Adrenal gland (tissue), 12 donors: ENCODE results near the gene TP73. TPM values are rescaled to one million over a fixed set of nuclear protein-coding genes. Genes with fewer than 3 reads are reported as not detected.
"Not testable (repeated sequence)": the region's sequence is repeated elsewhere in the genome, so short reads cannot be mapped to it uniquely, and the experiment has no call there.

Source experiments
- DNase-seq, 7 donors: peaks; one replicate each; pipeline ENCODE4 v3.0.0-alpha.2; 2019 to 2020
- H3K27ac ChIP-seq, 5 donors: fragments of 200-600 bp; sonication (generic) in 4 of 5; 1 replicate in 3 of 5; 2 replicates in 2 of 5; pipeline versions ENCODE4 v1.5.1 to v1.8.0; 2016 to 2020; ENCODE audit warnings: mild to moderate bottlenecking in 1 of 5
- H3K27me3 ChIP-seq: fragments of 200-600 bp; 2 replicates; pipeline ENCODE4 v1.8.0; 2021
- H3K36me3 ChIP-seq, 2 donors: fragments of 200-600 bp; replicated peaks in 1 of 2; 1 replicate in 1 of 2; 2 replicates in 1 of 2; pipeline versions ENCODE4 v1.5.1 to v1.8.0; 2018 to 2022
- H3K4me1 ChIP-seq, 2 donors: fragments of 200-600 bp; replicated peaks in 1 of 2; 1 replicate in 1 of 2; 2 replicates in 1 of 2; pipeline versions ENCODE4 v1.5.1 to v1.8.0; 2018 to 2021
- H3K4me3 ChIP-seq, 4 donors: fragments of 200-600 bp; sonication (generic) in 3 of 4; one replicate each; pipeline ENCODE4 v1.5.1; 2016 to 2018
- H3K9me3 ChIP-seq, 3 donors: fragments of 200-600 bp; sonication (generic) in 1 of 3; replicated peaks in 1 of 3; 1 replicate in 2 of 3; 2 replicates in 1 of 3; pipeline versions ENCODE4 v1.5.1 to v1.8.0; 2016 to 2021
- CTCF ChIP-seq, 6 experiments: fragments of 450-650 bp in 4 of 6; fragments of 200-600 bp in 2 of 6; sonication (generic) in 1 of 6; IDR thresholded peaks; 1 replicate in 5 of 6; 2 replicates in 1 of 6; pipeline versions ENCODE4 v1.5.1 to v1.8.0; 2016 to 2021; ENCODE audit warnings: antibody characterized with exemption in 6 of 6, mild to moderate bottlenecking in 2 of 6, moderate library complexity in 1 of 6
- POLR2A ChIP-seq, 2 donors: fragments of 450-650 bp; IDR thresholded peaks; one replicate each; pipeline ENCODE4 v1.6.1; 2017; ENCODE audit warnings: antibody characterized with exemption in 2 of 2, mild to moderate bottlenecking in 2 of 2, moderate library complexity in 1 of 2
- WGBS, 4 donors: extraction: QIAGEN DNeasy Blood & Tissue Kit in 2 of 4; methylation state at CpG; one replicate each; pipeline versions ENCODE4 v1.1.5 to v1.1.7; 2013 to 2017; 5-methylcytosine and 5-hydroxymethylcytosine counted together
- intact Hi-C, 2 donors: fragments of 100-400 bp; cut with DNase I; formaldehyde crosslinking; loops; one replicate each; pipeline versions ENCODE4 v1.14.1 to v1.15.0; 2022 to 2023
- polyA plus RNA-seq, 3 donors: library from polyadenylated mRNA; stranded (reverse); fragments of 200-250 nt in 2 of 3; fragments of 350-450 nt in 1 of 3; fragmentation: Illumina TruSeq in 1 of 3; extraction: RNeasy Lipid Tissue Mini Kit (QIAGEN cat#74804) in 1 of 3; gene quantifications; one replicate each; pipeline ENCODE4 v1.2.3, GENCODE V29; 2013 to 2014
- total RNA-seq, 9 donors: library from RNA; depleted of rRNA in 4 of 9; stranded (reverse); fragments of >200 nt in 4 of 9; fragments of 120-200 nt in 1 of 9; fragmentation: NEBNext Ultra II Directional in 1 of 9; extraction: Animal tissue kit (Norgen Biotek cat#: 25700) in 1 of 9; gene quantifications; one replicate each; pipeline versions ENCODE4 v1.1.0 to v1.2.4, GENCODE V29; 2013 to 2023
- donor health status: healthy with polysubstance abuse.
- donor health status: Bipolar disorder and iron deficiency.
- donor health status: DM: yes; HTN: yes; CAD: no.
- donor health status: DM: no; HTN: no; CAD: no.
- donor health status: DM: no; HTN: no; CAD: no.
- donor health status: DM: yes; HTN: yes; CAD: no.

The TP73 gene
- total and polyA plus RNA-seq, 12 donors = 0.03 to 0.22 (median 0.14) TPM; not detected in 6

- 69 to 77% (median 74%) methylated on average over 12 to 13 of the region's 13 CpGs for whole genome bisulfite sequencing, 4 donors
- intact Hi-C loops = loop anchor here in 1 of 2 donors (10.0 kb wide), 1 partner anchor 47 kb away; the partner anchor contains the start of gene LRRC47
- no peaks in the 10 kb centered on the region for H3K9me3 ChIP-seq
These were observed 95.6 kb downstream of the TP73 start for GRCh38 chr1:3747903-3748302.

GRCh38 chr1:3748316-3748900 lies 96.1 kb downstream of the TP73 start:
- H3K4me1 ChIP-seq = peaks cover 7 to 20% of the 10 kb centered on the region in 2 donors
- not testable (repeated sequence) for DNase-seq, H3K9me3 ChIP-seq, H3K36me3 ChIP-seq, H3K27me3 ChIP-seq, H3K27ac ChIP-seq, H3K4me3 ChIP-seq
- intact Hi-C loops = loop anchor here in 1 of 2 donors (10.0 kb wide), 1 partner anchor 46 kb away; the partner anchor contains the start of gene LRRC47
- 75 to 79% (median 77%) methylated on average over 15 of the region's 15 CpGs for WGBS, 4 donors

More at GRCh38 chr1:3747903-3748302, 95.6 kb downstream of the TP73 start:
- TF ChIP-seq CTCF (IDR thresholded peaks at IDR 0.05) (no peak), POLR2A (IDR thresholded peaks at IDR 0.05) (no peak)
- Histone ChIP-seq H3K36me3 (no peaks in the 10 kb centered on the region), H3K27ac (no peak overlapping the region), H3K4me3 (peak overlapping the region in 1 of 4 donors; percentile 89), H3K4me1 (peaks cover 7 to 20% of the 10 kb centered on the region in 2 donors), H3K27me3 (no peaks in the 10 kb centered on the region)
- DNase-seq = no peak

- H3K27ac ChIP-seq = no peak overlapping the region
- intact Hi-C loops = loop anchor here in 1 of 2 donors (10.0 kb wide), 1 partner anchor 45 kb away; the partner anchor contains the start of gene LRRC47
- TF ChIP-seq POLR2A (IDR thresholded peaks at IDR 0.05) (no peak), CTCF (IDR thresholded peaks at IDR 0.05) (no peak)
These were observed 97.2 kb downstream of the TP73 start for GRCh38 chr1:3749512-3749911.

GRCh38 chr1:3750741-3751140 lies 98.4 kb downstream of the TP73 start:
- no peaks in the 10 kb centered on the region for H3K9me3 ChIP-seq
- no peak overlapping the region for H3K4me3 ChIP-seq
- TF ChIP-seq POLR2A (IDR thresholded peaks at IDR 0.05) (no peak), CTCF (IDR thresholded peaks at IDR 0.05) (no peak)
- H3K4me1 ChIP-seq = peaks cover 7 to 18% of the 10 kb centered on the region in 2 donors
- H3K27me3 ChIP-seq = peaks cover 4% of the 10 kb centered on the region
- intact Hi-C loops = no loop called here
- WGBS, 4 donors = 31 to 60% (median 53%) methylated on average over 6 of the region's 6 CpGs
- no peak for DNase-seq
- H3K36me3 ChIP-seq = no peaks in the 10 kb centered on the region
- no peak overlapping the region for H3K27ac ChIP-seq

More at GRCh38 chr1:3749512-3749911, 97.2 kb downstream of the TP73 start:
- Histone ChIP-seq H3K27me3 (peaks cover 4% of the 10 kb centered on the region), H3K36me3 (no peaks in the 10 kb centered on the region), H3K9me3 (no peaks in the 10 kb centered on the region), H3K4me1 (peaks cover 7 to 20% of the 10 kb centered on the region in 2 donors), H3K4me3 (no peak overlapping the region)
- WGBS, 4 donors = 62 to 73% (median 65%) methylated on average over 5 of the region's 5 CpGs
- DNase-seq = no peak
